Activated CD4-positive, CD25-positive, alpha-beta regulatory T cell treated with anti-CD3 and anti-CD28 coated beads, Interleukin-2, amount 50 U/mL, for 72 hours (primary cell): ENCODE results near the gene MISFA.
A peak's percentile ranks its signal among the peaks of the same experiment; 100 is the strongest.
"Not testable (repeated sequence)": the region's sequence is repeated elsewhere in the genome, so short reads cannot be mapped to it uniquely, and the experiment has no call there.

Experiments used
- DNase-seq: peaks from one replicate; pipeline ENCODE4 v3.0.0; 2021

MISFA gene

GRCh38 chr11:18599739-18600230, at the start of gene MISFA:
MISFA (plus strand) TSS chr11:18599789; CDS start chr11:18599929, 140 bp downstream.
- DNase-seq = no peak

- no peak for DNase-seq
These were observed 36.4 kb upstream of the MISFA start for GRCh38 chr11:18563090-18563730.

DNA sequence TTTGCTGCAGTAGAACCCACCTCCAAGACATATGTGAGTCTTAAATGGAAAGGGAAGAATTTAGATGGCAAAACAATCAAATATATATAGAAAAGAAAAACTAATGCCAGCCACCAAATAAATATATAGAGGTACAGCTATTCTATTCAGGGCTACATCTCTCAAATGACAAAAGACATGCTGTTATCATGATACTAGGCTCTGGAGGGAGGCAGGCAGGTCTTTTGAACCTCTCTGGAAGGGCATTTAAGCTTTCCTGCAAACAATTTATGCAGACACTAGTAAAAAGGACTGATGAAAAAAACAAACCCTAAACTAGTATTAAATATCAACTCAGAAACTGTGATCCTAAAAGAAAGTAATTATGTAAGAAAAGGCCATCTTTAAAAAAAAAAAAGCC, 35.4 kb upstream of the MISFA start:
- no peak for DNase-seq

DNA sequence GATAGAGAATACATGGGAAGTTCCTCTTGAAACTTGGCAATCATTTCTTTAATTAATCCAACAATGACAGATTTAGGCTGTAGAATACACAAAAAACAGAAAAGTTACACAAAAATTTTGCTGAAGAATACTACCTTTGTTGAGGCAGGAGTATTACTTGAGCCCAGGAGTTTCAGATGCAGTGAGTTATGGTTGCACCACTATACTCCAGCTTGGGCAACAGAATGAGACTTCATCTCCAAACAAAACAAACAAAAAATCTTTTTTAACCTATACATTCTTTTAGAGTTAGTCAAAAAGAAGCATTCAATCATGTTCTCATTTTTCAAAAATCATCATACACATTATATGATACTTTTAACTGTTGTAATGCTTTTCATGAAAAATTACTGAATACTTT, 33.2 kb upstream of the MISFA start:
- no peak for DNase-seq

DNA sequence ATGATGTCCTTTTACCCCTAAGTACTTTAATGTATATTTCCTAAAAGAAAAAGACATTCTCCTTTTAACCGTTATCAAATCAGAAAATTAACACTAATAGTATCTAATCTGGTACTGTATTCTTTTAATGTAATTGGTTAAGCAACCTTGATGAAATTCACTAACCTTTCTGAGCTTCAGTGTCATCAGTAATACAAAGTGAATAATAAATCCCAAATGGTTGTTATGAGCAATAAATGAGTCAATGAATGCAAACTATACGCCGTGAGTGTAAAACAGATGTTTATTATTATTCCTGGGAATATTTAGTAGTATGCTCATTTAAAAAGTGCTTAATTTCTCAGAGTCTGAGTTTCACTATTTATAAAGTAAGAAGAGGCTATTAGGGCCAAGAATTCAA, 32.5 kb upstream of the MISFA start:
- no peak for DNase-seq

GRCh38 chr11:18575361-18575760, 24.2 kb upstream of the MISFA start:
- no peak for DNase-seq

- no peak for DNase-seq
These were observed 20.5 kb upstream of the MISFA start for GRCh38 chr11:18578975-18579598.

DNA sequence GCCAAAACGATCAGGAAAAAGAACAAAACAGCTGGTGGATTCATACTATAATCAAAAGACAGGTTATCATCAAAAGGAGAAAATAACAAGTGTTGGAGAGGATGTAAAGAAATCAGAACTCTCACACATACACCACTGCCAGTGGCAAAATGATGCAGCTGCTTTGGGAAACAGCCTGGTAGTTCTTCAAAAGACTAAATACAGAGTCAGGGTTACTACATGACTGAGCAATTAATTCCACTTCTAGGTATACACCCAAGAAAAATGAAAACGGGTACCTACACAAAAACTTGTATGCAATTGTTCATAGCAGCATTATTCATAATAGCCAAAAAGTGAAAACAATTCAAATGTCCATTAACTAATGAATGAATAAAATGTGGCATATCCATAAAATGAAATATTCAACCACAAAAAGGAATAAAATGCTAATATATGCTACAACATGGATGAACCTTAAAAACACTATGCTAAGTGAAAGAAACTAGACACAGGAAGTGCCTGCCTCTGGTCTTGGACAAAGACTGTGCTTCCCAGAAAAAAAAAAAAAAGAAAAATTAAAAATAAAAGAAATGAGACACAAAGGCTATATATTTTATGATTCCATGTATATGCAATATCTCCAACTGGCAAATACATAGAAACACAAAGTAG, 19.3 kb upstream of the MISFA start:
- DNase-seq = no peak

GRCh38 chr11:18581825-18582224, 17.8 kb upstream of the MISFA start:
- no peak for DNase-seq

DNA sequence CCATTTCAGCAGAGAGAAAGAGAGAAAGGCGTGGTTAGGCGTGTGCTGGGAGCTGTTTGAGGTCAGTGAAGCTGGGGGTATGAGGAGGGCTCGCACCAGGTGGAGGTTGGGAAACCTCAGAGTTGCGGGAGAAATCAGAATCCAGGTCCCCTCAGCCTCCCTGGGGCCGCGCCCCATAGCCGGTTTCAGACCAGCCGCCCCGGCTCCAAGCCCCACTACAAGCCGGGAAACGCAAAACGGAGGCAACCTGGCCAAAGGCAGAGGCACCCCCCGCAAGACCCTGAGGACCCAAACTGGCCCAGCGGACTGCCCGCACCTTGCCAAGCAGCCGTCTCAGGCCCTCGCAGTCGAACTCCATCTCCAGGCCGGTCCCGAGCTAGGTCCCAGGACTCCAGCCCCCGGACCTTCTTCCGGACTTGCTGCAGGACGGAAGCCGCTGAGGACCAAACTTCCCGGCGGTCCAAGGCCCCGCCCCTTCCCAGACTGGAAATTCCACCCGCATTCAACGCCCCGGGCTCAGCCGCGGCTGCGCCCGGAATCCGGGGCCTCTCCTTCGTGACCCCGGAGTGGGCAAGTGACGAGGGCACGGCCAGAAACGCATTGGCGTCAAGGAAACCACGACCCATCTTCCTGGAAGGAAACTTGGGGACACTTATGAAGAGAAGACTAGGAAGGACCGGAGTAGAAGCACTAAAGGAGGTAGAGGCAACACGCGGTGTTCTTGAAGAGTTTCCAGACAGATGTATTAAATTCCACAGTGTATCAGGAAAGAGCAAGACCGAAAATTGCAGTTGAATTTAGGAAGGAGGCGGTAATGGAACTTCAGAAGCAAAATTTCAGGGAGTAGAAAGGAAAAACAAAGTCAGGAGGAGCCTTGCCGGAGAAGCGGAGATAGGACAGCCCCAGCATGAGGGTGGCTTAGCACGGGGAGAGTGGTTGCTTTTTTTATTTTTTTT, 11.0 kb upstream of the MISFA start, which contains the start of gene UEVLD:
TSS of gene UEVLD (minus strand) at position 438 of the 956 bp plus-strand sequence. CDS start at position 358, 80 bp downstream.
- DNase-seq = peak; percentile 71

DNA sequence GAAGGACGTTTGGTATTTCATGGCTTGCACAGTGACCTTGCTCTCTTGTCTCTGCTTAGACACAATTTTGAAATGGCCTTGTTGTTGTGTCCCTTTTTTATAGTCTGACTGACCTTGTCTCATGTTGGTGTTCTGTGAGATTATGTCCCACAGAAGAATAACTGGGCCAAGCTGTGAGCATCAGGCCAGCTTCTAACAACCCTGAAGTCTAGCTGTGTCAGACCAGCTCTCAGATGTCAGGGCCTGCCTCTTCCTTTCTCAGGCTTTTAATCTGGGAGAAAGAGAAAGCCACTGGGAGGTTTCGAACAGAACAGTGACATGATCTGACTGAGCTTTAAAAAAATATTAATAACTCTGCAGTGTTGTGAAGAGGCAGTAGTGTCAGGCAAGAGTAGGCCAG, 9.0 kb upstream of the MISFA start:
- no peak for DNase-seq

DNA sequence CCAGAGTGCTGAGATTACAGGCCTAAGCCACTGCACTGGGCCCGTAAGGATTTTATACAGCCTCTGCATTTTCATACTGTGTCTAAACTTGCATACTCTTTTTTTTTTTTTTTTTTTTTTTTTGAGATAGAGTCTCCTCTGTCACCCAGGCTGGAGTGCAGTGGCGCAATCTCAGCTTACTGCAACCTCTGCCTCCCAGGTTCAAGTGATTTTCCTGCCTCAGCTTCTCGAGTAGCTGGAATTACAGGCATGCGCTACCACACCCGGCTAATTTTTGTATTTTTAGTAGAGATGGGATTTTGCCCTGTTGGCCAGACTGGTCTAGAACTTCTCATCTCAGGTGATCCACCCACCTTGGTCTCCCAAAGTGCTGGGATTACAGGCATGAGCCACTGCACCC, 5.5 kb upstream of the MISFA start:
- not testable (repeated sequence) for DNase-seq

DNA sequence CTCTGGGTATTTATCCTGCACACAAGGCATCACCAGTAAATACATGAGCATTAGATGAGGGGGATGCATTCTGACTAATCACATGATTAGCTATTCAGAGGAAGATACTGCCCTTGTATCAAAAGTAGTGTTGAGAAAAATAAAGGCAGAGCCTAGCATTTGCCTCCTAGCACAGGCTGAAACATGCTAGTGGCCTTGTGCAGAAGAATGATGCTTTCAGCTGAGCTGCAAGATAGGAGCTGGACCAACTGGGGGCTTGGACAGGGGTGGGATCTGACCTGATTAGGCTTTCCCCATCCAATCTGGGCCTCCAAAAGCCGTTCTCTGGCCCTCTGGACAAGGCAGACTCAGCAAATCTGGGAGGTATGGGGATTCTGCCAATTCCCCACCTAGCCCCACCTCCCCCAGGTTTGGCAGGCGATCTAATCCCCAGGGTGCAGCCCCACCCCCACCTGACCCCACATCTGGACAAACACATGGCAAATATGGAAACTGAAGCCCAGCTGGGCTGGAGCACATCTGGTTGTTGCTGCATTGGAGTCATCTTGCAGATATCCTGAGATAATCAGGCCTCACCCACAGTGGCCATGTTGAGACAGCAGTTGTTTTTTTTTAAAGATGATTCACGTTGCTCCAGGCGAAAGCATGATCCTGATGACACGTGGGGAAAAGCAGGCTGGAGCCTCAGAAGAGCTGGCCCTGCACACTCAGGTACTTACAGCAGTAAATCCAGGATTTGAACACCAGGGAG, 4.4 kb upstream of the MISFA start:
- no peak for DNase-seq

DNA sequence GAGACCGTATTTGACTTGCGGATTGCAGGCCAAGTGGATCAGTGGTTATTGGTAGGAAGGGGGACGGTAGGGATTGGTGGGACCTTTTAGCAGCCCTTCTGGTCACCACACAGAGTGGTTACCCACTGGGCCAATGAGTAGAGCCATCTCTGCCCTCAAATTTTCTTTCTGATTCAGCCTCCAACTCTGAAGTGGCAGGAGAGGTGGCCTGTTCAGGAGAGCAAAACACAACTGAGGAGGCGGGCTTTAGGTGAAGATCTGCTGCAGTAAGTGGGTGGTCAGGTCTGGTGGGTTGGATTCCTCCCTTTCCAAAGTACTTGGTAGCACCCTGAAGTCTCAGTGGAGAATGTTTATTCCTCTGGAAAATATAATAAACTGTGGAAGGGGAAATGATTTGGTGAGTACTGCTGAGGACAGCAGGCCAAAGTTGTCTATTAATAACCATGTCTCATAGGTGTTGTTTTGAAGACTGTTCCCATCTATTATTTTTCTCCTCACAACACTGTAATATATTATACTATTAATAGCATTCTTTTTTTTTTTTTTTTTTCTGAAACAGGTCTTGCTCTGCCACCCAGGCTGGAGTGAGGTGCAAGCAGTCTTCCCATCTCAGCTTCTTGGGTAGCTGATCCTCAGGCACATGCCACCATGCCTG, 1.5 kb downstream of the MISFA start:
- DNase-seq = no peak

DNA sequence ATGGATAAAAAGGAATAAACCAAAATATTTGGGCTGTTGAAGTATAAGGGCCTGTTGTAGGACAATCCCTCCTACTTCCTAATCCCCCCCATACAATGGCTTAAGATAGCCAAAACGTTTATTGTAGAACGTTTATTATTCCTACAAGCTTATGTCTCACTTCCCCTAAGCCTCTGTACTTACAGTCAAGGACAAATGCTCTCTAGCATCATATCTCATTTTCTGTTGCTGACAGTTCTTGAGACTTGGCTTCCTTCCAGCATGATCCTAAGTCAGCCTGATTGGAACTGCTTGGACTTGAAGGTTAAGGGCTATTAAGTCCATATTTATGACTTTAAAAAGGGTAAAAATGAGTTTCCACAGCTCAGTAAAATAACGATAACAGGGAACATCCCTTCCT, 8.8 kb downstream of the MISFA start:
- DNase-seq = no peak

- no peak for DNase-seq
These were observed 11.6 kb downstream of the MISFA start for GRCh38 chr11:18611196-18611595.

- DNase-seq = no peak
These were observed 12.8 kb downstream of the MISFA start for GRCh38 chr11:18612394-18612793.

- no peak for DNase-seq
These were observed 15.1 kb downstream of the MISFA start for GRCh38 chr11:18614667-18615066.

DNA sequence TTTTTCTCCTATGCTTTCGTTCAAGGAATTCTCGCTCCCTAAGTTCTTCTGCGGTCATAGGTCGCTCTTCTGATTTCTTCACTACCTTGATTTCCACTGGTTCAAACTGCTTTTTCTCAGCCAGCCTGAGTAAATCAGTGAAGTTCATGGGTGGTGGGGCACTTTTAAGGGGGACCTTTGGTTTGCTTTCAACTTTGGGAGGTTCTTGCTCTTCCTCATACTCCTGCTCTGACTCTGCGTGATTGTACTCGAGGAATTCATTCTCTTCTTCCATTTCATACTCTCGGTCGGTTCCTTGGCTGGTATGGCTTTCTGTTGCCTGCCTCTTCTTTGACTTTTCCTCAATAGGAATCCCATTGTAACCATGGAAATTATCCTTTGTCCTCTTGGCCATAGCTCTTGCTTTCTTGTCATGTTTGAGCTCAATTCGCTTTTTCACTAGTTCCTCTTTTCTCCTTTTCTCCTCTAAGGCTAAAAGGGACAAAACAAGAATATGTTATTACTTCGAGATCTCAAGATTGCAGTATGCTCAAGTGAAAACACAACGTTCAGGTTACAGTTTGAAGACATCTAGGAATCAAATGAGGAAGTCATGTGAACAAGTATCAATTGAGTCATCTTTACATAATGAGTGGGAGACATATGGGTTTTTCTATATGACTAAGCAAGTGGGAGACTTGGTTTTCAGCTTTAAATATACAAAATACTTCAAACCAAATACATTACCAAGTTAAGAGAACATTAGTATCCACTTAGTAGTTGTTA, 16.2 kb downstream of the MISFA start:
- no peak for DNase-seq

DNA sequence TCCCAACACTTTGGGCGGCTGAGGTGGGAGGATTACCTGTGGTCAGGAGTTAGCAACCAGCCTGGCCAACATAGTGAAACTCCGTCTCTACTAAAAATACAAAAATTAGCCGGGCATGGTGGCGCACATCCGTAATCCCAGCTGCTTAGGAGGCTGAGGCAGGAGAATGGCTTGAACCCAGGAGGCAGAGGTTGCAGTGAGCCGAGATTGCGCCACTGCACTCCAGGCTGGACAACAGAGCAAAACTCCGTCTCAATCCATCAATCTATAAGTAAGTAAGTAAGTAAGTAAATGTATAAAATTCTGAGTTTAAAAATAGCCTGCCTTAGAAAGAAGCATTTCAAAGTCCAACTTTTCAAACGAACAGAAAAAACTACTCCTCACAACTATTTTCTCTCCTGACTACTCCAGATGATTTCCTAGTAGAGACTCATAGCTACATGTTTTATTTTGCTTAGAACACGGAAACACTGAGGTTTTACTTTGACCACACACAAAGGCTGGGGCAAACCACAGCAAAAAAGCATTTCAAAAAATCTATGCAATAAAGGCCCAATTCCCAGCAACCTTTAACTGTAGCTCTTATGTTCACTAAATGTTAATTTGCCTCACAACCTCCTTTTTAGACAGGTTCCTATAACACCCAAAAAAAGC, 18.2 kb downstream of the MISFA start:
- no peak for DNase-seq
